ENCODE results near the gene SIRPD. TPM values are rescaled to one million over a fixed set of nuclear protein-coding genes. Genes with fewer than 3 reads are reported as not detected.

SIRPD gene
- total and polyA plus RNA-seq, 4 experiments from 2014 or later = 0.11 to 0.17 TPM; not detected in 2

DNA sequence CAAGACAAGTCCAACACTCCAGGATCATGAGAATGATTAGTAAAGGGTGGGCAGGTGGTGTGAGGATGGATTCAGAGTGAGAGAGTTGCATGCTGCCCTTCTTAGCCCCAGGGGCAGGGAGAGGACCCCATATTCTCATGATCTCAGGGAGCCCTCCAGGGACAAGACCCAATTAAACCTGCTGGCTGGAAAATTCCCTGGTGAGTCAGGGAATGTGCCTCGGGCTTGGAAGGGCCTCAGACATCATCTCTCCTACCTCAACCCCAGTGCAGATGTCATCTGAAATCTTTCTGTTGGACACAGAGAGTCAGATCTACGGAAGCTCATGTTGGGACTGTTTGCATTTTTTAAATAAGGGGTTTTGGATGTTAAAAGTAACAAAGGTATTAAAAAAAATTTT, 9.2 kb upstream of the SIRPD start:
- no peak overlapping the region for H3K27ac Mint-ChIP-seq
- DNase-seq = no peak
- Histone ChIP-seq H3K27me3 (ENCODE audit: insufficient read depth, low read length) (no peaks in the 10 kb centered on the region), H3K4me1 (ENCODE audit: insufficient read depth, low read length) (no peaks in the 10 kb centered on the region), H3K36me3 (ENCODE audit: insufficient read depth, low read length) (no peaks in the 10 kb centered on the region), H3K27ac (ENCODE audit: low read depth, low read length) (no peak overlapping the region), H3K4me3 (ENCODE audit: low read length in 2 of 2) (no peak overlapping the region), H3K9me3 (ENCODE audit: control insufficient read depth in 1 of 2, low read length in 2 of 2) (no peaks in the 10 kb centered on the region)
- peaks cover 0 to 2% (median 0%) of the 10 kb centered on the region in 4 donors for H3K4me1 Mint-ChIP-seq
- no peak overlapping the region for H3K4me3 Mint-ChIP-seq
- H3K36me3 Mint-ChIP-seq = peaks cover 6 to 46% of the 10 kb centered on the region in 2 donors
- H3K27me3 Mint-ChIP-seq = no peaks in the 10 kb centered on the region
- POLR2A ChIA-PET (ENCODE audit: partially characterized antibody) = no interaction called here
- intact Hi-C loops (cut with micrococcal nuclease) = no loop called here
- CTCF ChIA-PET (ENCODE audit: partially characterized antibody) = no interaction called here
- H3K9me3 Mint-ChIP-seq = peaks cover 0 to 4% (median 0%) of the 10 kb centered on the region in 8 donors

DNA sequence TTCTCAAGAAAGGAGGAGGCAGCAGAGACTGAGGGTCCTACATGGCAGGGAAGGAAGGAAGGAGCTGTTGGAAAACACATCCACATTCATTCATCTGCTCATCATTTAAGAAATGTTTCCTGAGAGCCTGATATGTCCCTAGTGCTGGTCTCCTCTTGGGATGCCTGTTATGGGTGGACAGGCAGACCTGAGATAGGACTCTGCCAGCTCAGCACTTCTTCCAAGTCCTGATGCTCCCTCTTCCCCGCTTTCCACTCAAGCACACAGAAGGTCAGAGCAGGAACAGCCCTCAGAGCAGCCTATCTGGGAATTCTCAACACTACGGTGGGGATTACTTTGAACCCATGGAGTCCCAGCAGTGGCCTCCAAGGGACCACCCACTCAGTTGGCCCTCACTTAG, 8.0 kb upstream of the SIRPD start:
- Histone ChIP-seq H3K4me3 (ENCODE audit: low read length in 2 of 2) (no peak overlapping the region), H3K36me3 (ENCODE audit: insufficient read depth, low read length) (no peaks in the 10 kb centered on the region), H3K9me3 (ENCODE audit: control insufficient read depth in 1 of 2, low read length in 2 of 2) (no peaks in the 10 kb centered on the region), H3K27me3 (ENCODE audit: insufficient read depth, low read length) (no peaks in the 10 kb centered on the region), H3K27ac (ENCODE audit: low read depth, low read length) (no peak overlapping the region), H3K4me1 (ENCODE audit: insufficient read depth, low read length) (no peaks in the 10 kb centered on the region)
- Mint-ChIP-seq H3K36me3 (peaks cover 3 to 52% of the 10 kb centered on the region in 2 donors), H3K27me3 (no peaks in the 10 kb centered on the region), H3K27ac (no peak overlapping the region), H3K4me1 (peaks cover 0 to 2% (median 0%) of the 10 kb centered on the region in 4 donors), H3K4me3 (no peak overlapping the region), H3K9me3 (peaks cover 0 to 4% (median 0%) of the 10 kb centered on the region in 8 donors)
- no peak for DNase-seq
- intact Hi-C loops (cut with micrococcal nuclease) = no loop called here
- CTCF ChIA-PET (ENCODE audit: partially characterized antibody) = interaction anchor here (1.0 kb wide), 1 partner anchor 9 kb away, joined by 4 read pairs; no protein-coding TSS in a partner anchor
- POLR2A ChIA-PET (ENCODE audit: partially characterized antibody) = no interaction called here

DNA sequence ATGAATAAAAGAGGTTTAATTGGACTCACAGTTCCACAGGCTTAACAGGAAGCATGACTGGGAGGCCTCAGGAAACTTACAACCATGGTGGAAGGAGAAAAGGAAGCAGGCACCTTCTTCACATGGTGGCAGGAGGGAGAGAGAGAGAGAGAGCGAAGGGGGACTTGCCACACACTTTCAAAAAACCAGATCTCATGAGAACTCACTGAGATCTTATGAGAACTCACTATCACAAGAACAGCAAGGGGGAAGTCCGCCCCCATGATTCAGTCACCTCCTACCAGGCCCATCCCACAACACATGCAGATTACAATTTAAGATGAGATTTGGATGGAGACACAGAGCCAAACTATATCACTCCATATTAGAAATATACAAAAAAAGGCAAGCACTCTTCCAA, 6.1 kb upstream of the SIRPD start:
- Histone ChIP-seq H3K4me1 (ENCODE audit: insufficient read depth, low read length) (no peaks in the 10 kb centered on the region), H3K27ac (ENCODE audit: low read depth, low read length) (no peak overlapping the region), H3K9me3 (ENCODE audit: control insufficient read depth in 1 of 2, low read length in 2 of 2) (no peaks in the 10 kb centered on the region), H3K27me3 (ENCODE audit: insufficient read depth, low read length) (no peaks in the 10 kb centered on the region), H3K4me3 (ENCODE audit: low read length in 2 of 2) (no peak overlapping the region), H3K36me3 (ENCODE audit: insufficient read depth, low read length) (no peaks in the 10 kb centered on the region)
- Mint-ChIP-seq H3K9me3 (peaks cover 0 to 4% (median 0%) of the 10 kb centered on the region in 8 donors), H3K4me1 (peaks cover 0 to 4% (median 0%) of the 10 kb centered on the region in 4 donors), H3K4me3 (no peak overlapping the region), H3K36me3 (peaks cover 3 to 47% of the 10 kb centered on the region in 2 donors), H3K27me3 (no peaks in the 10 kb centered on the region), H3K27ac (peak overlapping the region in 1 of 7 donors; percentile 44)
- no peak for DNase-seq
- POLR2A ChIA-PET (ENCODE audit: partially characterized antibody) = no interaction called here
- CTCF ChIA-PET (ENCODE audit: partially characterized antibody) = no interaction called here
- intact Hi-C loops (cut with micrococcal nuclease) = no loop called here

DNA sequence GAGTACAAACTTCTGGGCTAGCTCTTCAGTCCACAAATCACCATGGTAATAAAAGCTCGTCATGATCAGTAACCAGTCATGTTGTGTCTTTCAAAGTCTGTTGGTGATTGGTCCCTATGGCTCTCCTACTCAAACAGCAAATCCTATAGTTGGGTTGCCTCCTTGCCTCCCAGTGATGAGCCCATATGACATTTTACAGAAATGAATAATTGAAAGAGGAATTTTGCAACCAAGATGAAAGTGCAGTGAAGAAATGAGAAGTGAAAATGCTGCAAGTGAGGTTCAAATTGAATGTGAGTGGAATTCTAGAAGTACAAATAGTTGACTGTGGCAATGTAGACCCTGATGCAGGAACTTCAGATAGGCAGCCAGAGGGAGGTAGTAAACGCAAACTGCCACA, 5.1 kb upstream of the SIRPD start:
- no peak overlapping the region for H3K27ac Mint-ChIP-seq
- Histone ChIP-seq H3K36me3 (ENCODE audit: insufficient read depth, low read length) (no peaks in the 10 kb centered on the region), H3K4me1 (ENCODE audit: insufficient read depth, low read length) (no peaks in the 10 kb centered on the region), H3K9me3 (ENCODE audit: control insufficient read depth in 1 of 2, low read length in 2 of 2) (no peaks in the 10 kb centered on the region), H3K4me3 (ENCODE audit: low read length in 2 of 2) (no peak overlapping the region), H3K27ac (ENCODE audit: low read depth, low read length) (no peak overlapping the region), H3K27me3 (ENCODE audit: insufficient read depth, low read length) (no peaks in the 10 kb centered on the region)
- POLR2A ChIA-PET (ENCODE audit: partially characterized antibody) = no interaction called here
- peaks cover 3 to 45% of the 10 kb centered on the region in 2 donors for H3K36me3 Mint-ChIP-seq
- H3K4me1 Mint-ChIP-seq = peaks cover 0 to 4% (median 0%) of the 10 kb centered on the region in 4 donors
- no peaks in the 10 kb centered on the region for H3K27me3 Mint-ChIP-seq
- CTCF ChIA-PET (ENCODE audit: partially characterized antibody) = interaction anchor here (3.5 kb wide), 1 partner anchor 214 kb away, joined by 15 read pairs; no protein-coding TSS in a partner anchor
- DNase-seq = no peak
- H3K4me3 Mint-ChIP-seq = no peak overlapping the region
- peaks cover 0 to 4% (median 0%) of the 10 kb centered on the region in 8 donors for H3K9me3 Mint-ChIP-seq
- intact Hi-C loops (cut with micrococcal nuclease) = no loop called here

DNA sequence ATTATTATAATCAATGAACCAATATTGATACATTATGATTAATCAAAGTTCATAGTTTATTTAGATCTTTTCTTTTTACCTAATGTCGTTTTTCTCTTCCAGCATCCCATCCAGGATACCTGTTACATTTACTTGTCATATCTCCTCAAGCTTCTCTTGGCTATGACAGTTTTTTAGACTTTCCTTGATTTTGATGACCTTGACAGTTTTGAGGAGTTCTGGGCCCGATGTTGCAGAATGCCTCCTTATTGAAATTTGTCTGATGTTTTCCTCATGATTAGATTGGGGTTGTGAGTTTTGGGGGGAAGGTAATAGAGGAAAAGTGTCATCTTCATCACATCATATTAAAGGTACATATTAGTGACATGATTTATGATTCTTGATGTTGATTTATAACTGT, 3.8 kb upstream of the SIRPD start:
- no peaks in the 10 kb centered on the region for H3K27me3 ChIP-seq (ENCODE audit: insufficient read depth, low read length)
- no peak overlapping the region for H3K27ac ChIP-seq (ENCODE audit: low read depth, low read length)
- peaks cover 0 to 6% (median 3%) of the 10 kb centered on the region in 4 donors for H3K4me1 Mint-ChIP-seq
- POLR2A ChIA-PET (ENCODE audit: partially characterized antibody) = no interaction called here
- H3K4me3 ChIP-seq (ENCODE audit: low read length in 2 of 2) = no peak overlapping the region
- peaks cover 3 to 38% of the 10 kb centered on the region in 2 donors for H3K36me3 Mint-ChIP-seq
- no peaks in the 10 kb centered on the region for H3K4me1 ChIP-seq (ENCODE audit: insufficient read depth, low read length)
- H3K27ac Mint-ChIP-seq = no peak overlapping the region
- H3K9me3 ChIP-seq (ENCODE audit: control insufficient read depth in 1 of 2, low read length in 2 of 2) = no peaks in the 10 kb centered on the region
- H3K27me3 Mint-ChIP-seq = no peaks in the 10 kb centered on the region
- H3K4me3 Mint-ChIP-seq = no peak overlapping the region
- no peaks in the 10 kb centered on the region for H3K36me3 ChIP-seq (ENCODE audit: insufficient read depth, low read length)
- no peak for DNase-seq
- peaks cover 0 to 6% (median 0%) of the 10 kb centered on the region in 8 donors for H3K9me3 Mint-ChIP-seq
- intact Hi-C loops (cut with micrococcal nuclease) = no loop called here
- CTCF ChIA-PET (ENCODE audit: partially characterized antibody) = interaction anchor here (0.7 to 3.5 kb wide), 2 partner anchors 173 to 216 kb away, joined by 3 to 15 read pairs; no protein-coding TSS in a partner anchor

DNA sequence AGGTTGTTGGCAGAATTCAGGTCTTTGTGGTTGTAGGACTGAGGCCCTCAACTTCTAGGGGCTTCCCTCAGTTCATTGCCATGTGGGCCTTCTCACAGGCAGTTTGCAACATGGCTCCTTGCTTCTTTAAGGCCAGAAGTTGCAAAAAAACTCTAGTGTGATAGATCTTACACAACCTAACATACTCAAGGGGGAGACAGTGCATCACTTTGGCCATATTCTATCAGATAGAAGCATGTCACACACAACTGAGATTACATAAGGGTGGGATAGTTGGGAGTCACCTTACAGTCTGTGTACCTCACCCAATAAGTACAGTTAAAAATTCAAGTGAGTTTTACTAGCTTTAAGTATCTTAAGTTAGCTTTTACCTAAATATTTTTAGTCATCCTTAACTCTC, 1.6 kb downstream of the SIRPD start:
- intact Hi-C loops (cut with micrococcal nuclease) = loop anchor here (1.0 kb wide), 2 partner anchors 178 to 221 kb away; no protein-coding TSS in a partner anchor
- H3K36me3 Mint-ChIP-seq = peaks cover 0 to 11% of the 10 kb centered on the region in 2 donors
- H3K27ac Mint-ChIP-seq = no peak overlapping the region
- no peak overlapping the region for H3K27ac ChIP-seq (ENCODE audit: low read depth, low read length)
- peaks cover 0 to 6% (median 3%) of the 10 kb centered on the region in 8 donors for H3K9me3 Mint-ChIP-seq
- H3K4me3 Mint-ChIP-seq = no peak overlapping the region
- no peaks in the 10 kb centered on the region for H3K27me3 ChIP-seq (ENCODE audit: insufficient read depth, low read length)
- no peaks in the 10 kb centered on the region for H3K4me1 ChIP-seq (ENCODE audit: insufficient read depth, low read length)
- no peak overlapping the region for H3K4me3 ChIP-seq (ENCODE audit: low read length in 2 of 2)
- DNase-seq = peak in 4 of 5 donors; percentile 11 to 30 (median 28)
- ChIA-PET POLR2A (ENCODE audit: partially characterized antibody) (interaction anchor here (1.3 kb wide), 1 partner anchor 179 kb away, joined by 7 read pairs; no protein-coding TSS in a partner anchor), CTCF (ENCODE audit: partially characterized antibody) (interaction anchor here (0.7 to 5.7 kb wide), 18 partner anchors 9 to 221 kb away, joined by 3 to 68 read pairs (median 4); no protein-coding TSS in a partner anchor)
- peaks cover 0 to 3% of the 10 kb centered on the region in 2 donors for H3K27me3 Mint-ChIP-seq
- H3K4me1 Mint-ChIP-seq = peaks cover 0 to 9% (median 7%) of the 10 kb centered on the region in 4 donors
- H3K36me3 ChIP-seq (ENCODE audit: insufficient read depth, low read length) = no peaks in the 10 kb centered on the region
- H3K9me3 ChIP-seq (ENCODE audit: control insufficient read depth in 1 of 2, low read length in 2 of 2) = no peaks in the 10 kb centered on the region

DNA sequence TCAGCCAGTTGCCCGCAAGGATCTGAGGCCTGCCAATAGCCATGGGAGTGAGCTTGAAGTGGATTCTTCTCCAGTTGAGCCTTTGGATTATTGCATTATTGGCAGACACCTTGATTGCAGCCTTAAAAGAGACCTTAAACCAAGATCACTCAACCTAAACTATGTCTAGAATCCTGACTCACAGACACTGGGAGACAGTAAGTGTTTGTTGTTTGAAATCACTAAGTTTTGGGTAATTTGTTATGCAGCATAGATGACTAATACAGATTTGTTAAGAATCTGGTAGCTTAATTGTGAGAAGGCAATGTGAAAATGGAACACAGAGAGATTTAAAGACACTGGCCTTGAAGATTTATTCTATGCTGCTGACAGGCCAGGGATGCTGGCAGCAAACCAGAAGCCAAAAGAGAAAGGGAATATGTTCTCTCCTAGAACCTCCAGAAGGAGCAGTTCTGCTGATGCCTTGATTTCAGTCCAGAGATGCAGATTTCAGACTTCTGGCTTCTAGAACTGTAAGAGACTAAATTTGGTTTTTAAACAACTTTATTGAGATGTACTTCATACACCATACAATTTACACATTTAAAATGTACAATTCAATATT, 17.6 kb downstream of the SIRPD start:
- CTCF ChIA-PET (ENCODE audit: partially characterized antibody) = interaction anchor here (1.3 to 2.8 kb wide), 2 partner anchors 195 to 237 kb away, joined by 5 to 10 read pairs; no protein-coding TSS in a partner anchor
- POLR2A ChIA-PET (ENCODE audit: partially characterized antibody) = no interaction called here

More for the DNA sequence above, 17.6 kb downstream of the SIRPD start:
- H3K36me3 Mint-ChIP-seq = no peaks in the 10 kb centered on the region
- Histone ChIP-seq H3K9me3 (ENCODE audit: control insufficient read depth in 1 of 2, low read length in 2 of 2) (no peaks in the 10 kb centered on the region), H3K27ac (ENCODE audit: low read depth, low read length) (no peak overlapping the region), H3K36me3 (ENCODE audit: insufficient read depth, low read length) (no peaks in the 10 kb centered on the region), H3K4me1 (ENCODE audit: insufficient read depth, low read length) (no peaks in the 10 kb centered on the region), H3K4me3 (ENCODE audit: low read length in 2 of 2) (no peak overlapping the region), H3K27me3 (ENCODE audit: insufficient read depth, low read length) (no peaks in the 10 kb centered on the region)
- peaks cover 0 to 11% (median 2%) of the 10 kb centered on the region in 8 donors for H3K9me3 Mint-ChIP-seq
- no peak for DNase-seq
- intact Hi-C loops (cut with micrococcal nuclease) = no loop called here
- peaks cover 0 to 6% (median 4%) of the 10 kb centered on the region in 4 donors for H3K4me1 Mint-ChIP-seq
- H3K27ac Mint-ChIP-seq = no peak overlapping the region
- no peak overlapping the region for H3K4me3 Mint-ChIP-seq
- no peaks in the 10 kb centered on the region for H3K27me3 Mint-ChIP-seq
